Effector CD8-positive, alpha-beta T cell (primary cell): ENCODE data around the gene DHRSX.
"Not testable (repeated sequence)": the region's sequence is repeated elsewhere in the genome, so short reads cannot be mapped to it uniquely, and the experiment has no call there.

Source experiments
- DNase-seq: peaks from one replicate; lab custom pipeline; 2025; lab: John Stamatoyannopoulos, UW

Gene DHRSX

DNA sequence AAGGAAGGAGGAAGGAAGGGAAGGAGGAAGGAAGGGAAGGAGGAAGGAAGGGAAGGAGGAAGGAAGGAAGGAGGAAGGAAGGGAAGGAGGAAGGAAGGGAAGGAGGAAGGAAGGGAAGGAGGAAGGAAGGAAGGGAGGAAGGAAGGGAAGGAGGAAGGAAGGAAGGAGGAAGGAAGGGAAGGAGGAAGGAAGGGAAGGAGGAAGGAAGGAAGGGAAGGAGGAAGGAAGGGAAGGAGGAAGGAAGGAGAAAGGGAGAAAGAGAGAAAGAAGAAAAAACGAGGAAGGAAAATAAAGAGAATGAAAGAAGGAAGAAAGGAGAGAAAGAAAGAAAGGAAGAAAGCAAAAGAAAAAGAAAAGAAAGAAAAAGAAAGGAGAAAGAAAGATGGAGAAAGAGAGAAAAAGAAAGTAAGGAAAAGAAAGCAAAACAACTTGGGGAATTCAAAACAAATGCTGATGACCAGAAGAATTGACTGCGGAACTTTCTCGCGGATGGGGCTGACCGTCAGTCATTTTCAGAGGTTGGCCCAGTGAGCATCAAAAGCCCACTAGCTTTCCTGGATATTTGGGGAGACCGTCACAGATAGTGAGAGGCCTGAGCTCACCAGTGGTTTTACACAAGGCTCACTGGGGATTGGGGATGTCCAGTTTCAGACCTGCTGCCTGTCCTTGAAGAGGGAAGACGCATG, 286.5 kb downstream of the DHRSX start:
- DNase-seq, result not testable (repeated sequence)

GRCh38 chrX:2211667-2212066, 289.1 kb downstream of the DHRSX start:
- not testable (repeated sequence) for DNase-seq

GRCh38 chrX:2193273-2193592, 307.5 kb downstream of the DHRSX start:
- DNase-seq, result no peak

- DNase-seq, result no peak
Observed at GRCh38 chrX:2192584-2193272, 308.0 kb downstream of the DHRSX start.

DNA sequence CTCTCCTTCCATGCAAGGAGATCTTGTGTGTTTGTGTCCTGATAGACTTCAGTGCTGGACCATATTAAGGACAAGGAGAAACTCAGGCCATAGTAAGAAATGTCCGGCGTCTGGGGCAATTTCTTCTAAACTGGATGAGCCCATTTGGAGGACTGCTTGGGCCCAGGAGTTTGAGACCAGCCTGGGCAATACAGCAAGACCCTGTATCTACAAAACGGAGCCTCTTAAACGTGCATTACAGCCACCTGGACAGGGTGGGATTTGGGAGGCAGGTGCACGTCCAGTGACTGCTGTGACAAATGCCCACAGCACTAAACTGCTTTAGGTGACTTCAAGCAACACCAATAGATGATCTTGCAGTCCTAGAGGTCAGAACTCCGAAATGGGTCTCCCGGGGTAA, 311.9 kb downstream of the DHRSX start:
- DNase-seq, result no peak

- DNase-seq, result no peak
Observed at GRCh38 chrX:2188330-2188792, 312.4 kb downstream of the DHRSX start.

GRCh38 chrX:2187352-2188115, 313.2 kb downstream of the DHRSX start:
- DNase-seq, result no peak

GRCh38 chrX:2185341-2186082, 315.3 kb downstream of the DHRSX start:
- no peak for DNase-seq

DNA sequence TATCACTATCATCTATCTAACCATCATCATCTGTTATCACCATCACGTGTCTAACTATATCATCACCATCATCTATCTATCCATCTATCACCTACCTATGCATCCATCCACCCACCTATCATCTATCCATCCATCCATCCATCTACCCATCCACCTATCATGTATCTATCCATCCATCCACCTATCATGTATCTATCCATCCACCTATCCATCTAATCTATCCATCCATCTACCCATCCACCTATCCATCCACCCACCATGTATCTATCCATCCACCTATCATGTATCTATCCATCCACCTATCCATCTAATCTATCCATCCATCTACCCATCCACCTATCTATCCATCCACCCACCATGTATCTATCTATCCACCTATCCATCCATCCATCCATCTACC, 316.7 kb downstream of the DHRSX start:
- no peak for DNase-seq

DNA sequence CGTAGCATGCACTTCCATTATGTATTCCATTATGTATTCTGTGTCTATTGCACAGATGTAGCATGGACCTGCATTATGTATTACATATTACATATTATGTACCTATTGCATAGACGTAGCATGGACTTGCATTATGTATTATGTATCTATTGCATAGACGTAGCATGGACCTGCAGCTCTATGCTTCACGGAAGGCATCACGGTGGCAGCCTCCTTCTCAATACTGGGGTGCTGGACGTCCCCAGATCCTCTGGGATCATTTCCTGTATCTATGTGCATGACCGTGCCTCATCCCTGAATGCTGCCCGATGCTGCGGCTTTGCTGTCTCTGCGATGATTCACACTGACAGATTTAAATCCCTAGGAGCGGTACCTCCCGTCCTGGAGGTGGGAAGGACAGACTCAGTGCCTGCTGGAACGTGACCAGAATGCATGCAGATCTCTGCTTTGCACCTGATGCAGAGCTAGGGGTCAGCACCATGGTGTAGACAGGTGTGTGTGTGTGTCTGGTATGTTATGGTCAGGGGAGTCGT, 317.5 kb downstream of the DHRSX start:
- no peak for DNase-seq

DNA sequence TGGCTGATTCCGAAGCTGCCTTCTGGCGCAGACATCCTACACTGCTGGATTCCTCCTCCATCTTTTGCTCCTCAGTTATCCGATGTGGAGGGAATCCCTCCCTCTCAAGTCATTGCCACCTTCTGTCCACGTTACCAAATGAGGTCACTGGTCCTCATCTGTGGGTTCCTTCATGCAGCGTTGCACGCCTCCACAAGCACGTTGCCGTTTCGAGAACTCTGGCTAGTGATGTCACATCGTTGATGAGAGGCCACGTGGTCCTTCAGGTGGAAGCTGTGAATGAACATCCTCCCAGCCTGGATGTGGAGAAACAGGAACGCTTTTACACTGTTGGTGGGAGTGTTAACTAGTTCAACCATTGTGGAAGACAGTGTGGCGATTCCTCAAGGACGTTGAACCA, 323.2 kb downstream of the DHRSX start:
- no peak for DNase-seq

GRCh38 chrX:2176733-2177132, 324.0 kb downstream of the DHRSX start:
- DNase-seq, result no peak

- no peak for DNase-seq
Observed at GRCh38 chrX:2176274-2176673, 324.5 kb downstream of the DHRSX start.

DNA sequence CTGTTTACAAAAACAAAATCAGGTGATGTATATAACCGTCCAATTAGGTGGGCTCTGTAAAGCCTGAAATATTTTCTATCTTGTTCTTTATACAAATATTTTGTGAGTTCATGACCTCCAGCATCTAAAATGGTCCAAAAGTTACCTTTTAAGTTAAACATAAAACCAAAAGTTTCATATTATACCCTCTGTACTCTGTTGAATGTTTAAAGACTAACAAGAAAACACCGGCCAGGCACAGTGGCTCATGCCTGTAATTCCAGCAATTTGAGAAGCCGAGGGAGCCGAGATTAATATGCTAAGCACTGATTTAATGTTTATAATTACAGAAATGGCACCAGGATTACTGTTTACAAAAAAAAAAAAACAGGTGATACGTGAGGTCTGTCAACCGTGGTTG, 328.4 kb downstream of the DHRSX start:
- no peak for DNase-seq
